ENCODE data around the gene RTN3.
A peak's percentile ranks its signal among the peaks of the same experiment; 100 is the strongest.

- peak in 1 of 3 experiments; percentile 26 for TF ChIP-seq CTCF (IDR thresholded peaks at IDR 0.05)
- TF ChIP-seq POLR2A (IDR thresholded peaks at IDR 0.05) = no peak
Observed at GRCh38 chr11:63670433-63671321, 10.6 kb upstream of the RTN3 start.
